Cerebellar nuclear complex (tissue), 1 donor: ENCODE data around the gene SLC16A12.

Source experiments
- DNase-seq, 2 experiments: peaks; one replicate each; lab custom pipeline; 2025; lab: John Stamatoyannopoulos, UW

SLC16A12 gene

GRCh38 chr10:89535171-89536012, at the start of gene SLC16A12:
TSS of gene SLC16A12 (minus strand) at chr10:89535594. CDS start at chr10:89462578, 73,016 bp downstream.
- DNase-seq: no peak

GRCh38 chr10:89582022-89582421, 46.6 kb upstream of the SLC16A12 start:
- DNase-seq: no peak

GRCh38 chr10:89580243-89580642, 44.8 kb upstream of the SLC16A12 start:
- no peak for DNase-seq

- DNase-seq: no peak
These were observed 41.3 kb upstream of the SLC16A12 start for GRCh38 chr10:89576696-89577095.

- DNase-seq: no peak
These were observed 40.6 kb upstream of the SLC16A12 start for GRCh38 chr10:89576022-89576421.

- no peak for DNase-seq
These were observed 39.6 kb upstream of the SLC16A12 start for GRCh38 chr10:89575031-89575430.

- DNase-seq: no peak
These were observed 39.0 kb upstream of the SLC16A12 start for GRCh38 chr10:89574368-89574767.

GRCh38 chr10:89567576-89568245, 32.3 kb upstream of the SLC16A12 start:
- no peak for DNase-seq

GRCh38 chr10:89566992-89567391, 31.6 kb upstream of the SLC16A12 start:
- DNase-seq: no peak

- no peak for DNase-seq
These were observed 30.9 kb upstream of the SLC16A12 start for GRCh38 chr10:89566095-89566950.

- no peak for DNase-seq
These were observed 29.8 kb upstream of the SLC16A12 start for GRCh38 chr10:89565180-89565579.

GRCh38 chr10:89563861-89564478, 28.6 kb upstream of the SLC16A12 start:
- DNase-seq: no peak

- no peak for DNase-seq
These were observed 27.9 kb upstream of the SLC16A12 start for GRCh38 chr10:89563311-89563710.

GRCh38 chr10:89556600-89556999, 21.2 kb upstream of the SLC16A12 start:
- no peak for DNase-seq

- DNase-seq: no peak
These were observed 20.5 kb upstream of the SLC16A12 start for GRCh38 chr10:89555688-89556445.

GRCh38 chr10:89554433-89554832, 19.0 kb upstream of the SLC16A12 start:
- no peak for DNase-seq

GRCh38 chr10:89553064-89553734, 17.8 kb upstream of the SLC16A12 start:
- no peak for DNase-seq

- DNase-seq: no peak
These were observed 16.8 kb upstream of the SLC16A12 start for GRCh38 chr10:89552213-89552612.

GRCh38 chr10:89550509-89550908, 15.1 kb upstream of the SLC16A12 start:
- no peak for DNase-seq

- DNase-seq: no peak
These were observed 14.1 kb upstream of the SLC16A12 start for GRCh38 chr10:89549510-89549909.

- DNase-seq: no peak
These were observed 13.3 kb upstream of the SLC16A12 start for GRCh38 chr10:89548673-89549072.
